OCI-LY7 (cell line): ENCODE measurements around the gene DOK3. TPM values are rescaled to one million over a fixed set of nuclear protein-coding genes. Genes with fewer than 3 reads are reported as not detected.

Source experiments
- BruUV-seq: library from RNA; stranded (reverse); fragments of 400-500 nt; replicated peaks from 2 replicates; lab custom pipeline; 2021; lab: Mats Ljungman, UMichigan
- CTCF ChIA-PET: fragments of 300-600 bp; sonication (Branson Sonifier 250); formaldehyde crosslinking; loops from one replicate; lab custom pipeline; 2022; ENCODE audit warnings: antibody characterized with exemption; ENCODE audit not compliant: unreplicated experiment; lab: Charles Lee
- POLR2A ChIA-PET: fragments of 300-600 bp; sonication (Branson Sonifier 250); formaldehyde crosslinking; loops from one replicate; lab custom pipeline; 2022; ENCODE audit warnings: antibody characterized with exemption; lab: Charles Lee
- DNase-seq: peaks from one replicate; pipeline ENCODE4 v3.0.0-alpha.2; 2015; ENCODE audit warnings: low spot score
- H2AFZ ChIP-seq: fragments of 200-600 bp; sonication (generic), shearing (Covaris generic); 2 replicates; pipeline ENCODE4 v1.6.1; 2014; ENCODE audit warnings: mild to moderate bottlenecking, antibody characterized with exemption, low read length, moderate library complexity
- H3K27ac ChIP-seq: fragments of 200-600 bp; sonication (generic); 2 replicates; pipeline ENCODE4 v1.5.1; 2014; ENCODE audit warnings: mixed run types, low read depth, mild to moderate bottlenecking, moderate library complexity, low read length, inconsistent platforms; ENCODE audit not compliant: poor library complexity, severe bottlenecking
- H3K36me3 ChIP-seq: fragments of 200-600 bp; sonication (generic); 2 replicates; pipeline ENCODE4 v1.6.1; 2014; ENCODE audit warnings: mild to moderate bottlenecking, antibody characterized with exemption, low read length, moderate library complexity, mixed read lengths; ENCODE audit not compliant: insufficient read depth
- H3K4me1 ChIP-seq: fragments of 200-600 bp; sonication (generic); 2 replicates; pipeline ENCODE4 v1.5.1; 2014; ENCODE audit warnings: mild to moderate bottlenecking, low read length; ENCODE audit not compliant: insufficient read depth, poor library complexity, severe bottlenecking
- H3K4me2 ChIP-seq: fragments of 200-600 bp; sonication (generic); 2 replicates; pipeline ENCODE4 v1.6.1; 2014; ENCODE audit warnings: mild to moderate bottlenecking, low read length
- H3K4me3 ChIP-seq: fragments of 200-600 bp; sonication (generic); 2 replicates; pipeline ENCODE4 v1.5.1; 2014; ENCODE audit warnings: mild to moderate bottlenecking, low read depth, low read length; ENCODE audit not compliant: poor library complexity, severe bottlenecking
- H3K79me2 ChIP-seq: fragments of 200-600 bp; sonication (generic); 2 replicates; pipeline ENCODE4 v1.6.1; 2016; ENCODE audit warnings: low read depth, mild to moderate bottlenecking, low read length, moderate library complexity, mixed read lengths; ENCODE audit not compliant: insufficient read depth
- H3K9me2 ChIP-seq: fragments of 200-600 bp; sonication (generic); 2 replicates; pipeline ENCODE4 v1.6.1; 2016; ENCODE audit warnings: mild to moderate bottlenecking, low read length, mixed read lengths; ENCODE audit not compliant: insufficient read depth
- H3K9me3 ChIP-seq: fragments of 200-600 bp; sonication (generic); 2 replicates; pipeline ENCODE4 v1.6.1; 2014; ENCODE audit warnings: mild to moderate bottlenecking, mixed run types, low read length, mixed read lengths
- H4K20me1 ChIP-seq: fragments of 200-600 bp; sonication (generic); 2 replicates; pipeline ENCODE4 v1.6.1; 2014; ENCODE audit warnings: mild to moderate bottlenecking, antibody characterized with exemption, low read length, moderate library complexity, mixed read lengths; ENCODE audit not compliant: insufficient read depth
- CTCF ChIP-seq: fragments of 200-600 bp; sonication (generic); conservative IDR thresholded peaks from 2 replicates; pipeline ENCODE4 v1.5.1; 2014; ENCODE audit warnings: mild to moderate bottlenecking, antibody characterized with exemption, low read length, moderate library complexity, mixed read lengths
- EZH2phosphoT487 ChIP-seq: fragments of 200-600 bp; sonication (generic); IDR thresholded peaks from 2 replicates; pipeline ENCODE4 v1.6.1; 2018; ENCODE audit warnings: low read depth, borderline replicate concordance, mild to moderate bottlenecking, mixed run types, antibody characterized with exemption, low read length, moderate library complexity, mixed read lengths
- intact Hi-C: fragments of 100-400 bp; cut with micrococcal nuclease; formaldehyde crosslinking; loops from one replicate; pipeline ENCODE4 v1.10.0; 2022; ENCODE audit not compliant: unreplicated experiment
- total RNA-seq, 2 experiments: library from RNA; depleted of rRNA in 1 of 2; stranded (reverse); fragments of >200 nt in 1 of 2; shearing (Covaris generic) in 1 of 2; gene quantifications; 2 replicates each; pipeline ENCODE4 v1.2.3, GENCODE V29; 2014 to 2022

Gene DOK3
- total RNA-seq, 2 experiments from 2014 or later, result 186 to 260 TPM

GRCh38 chr5:177508221-177508611, 1.4 kb downstream of the DOK3 start:
- peak overlapping the region; percentile 77 for H3K4me3 ChIP-seq
- H3K27ac ChIP-seq, result peak overlapping the region; percentile 95
- peaks cover 91% of the 10 kb centered on the region for H3K36me3 ChIP-seq
- intact Hi-C loops, result loop anchor here (1.0 to 10.0 kb wide), 5 partner anchors 47 to 607 kb away; partner anchors contain the start of genes FAM193B, GRK6, MXD3 and N4BP3
- no TSS peak for BruUV-seq
- peaks cover 35% of the 10 kb centered on the region for H3K79me2 ChIP-seq
- H3K9me2 ChIP-seq, result no peaks in the 10 kb centered on the region
- peaks cover 73% of the 10 kb centered on the region for H3K4me1 ChIP-seq
- ChIA-PET POLR2A (interaction anchor here (0.9 to 4.3 kb wide), 10 partner anchors 8 to 198 kb away, joined by 3 to 24 read pairs (median 4); partner anchors contain the start of genes DDX41, PDLIM7 and RGS14), CTCF (interaction anchor here (0.6 to 1.9 kb wide), 7 partner anchors 8 to 98 kb away, joined by 3 to 5 read pairs (median 3); partner anchors contain the start of genes DDX41 and PDLIM7)
- no peaks in the 10 kb centered on the region for H4K20me1 ChIP-seq
- H2AFZ ChIP-seq, result no peak overlapping the region
- H3K4me2 ChIP-seq, result peak overlapping the region; percentile 100
- H3K9me3 ChIP-seq, result no peaks in the 10 kb centered on the region
- peak; percentile 50 for DNase-seq
- no peak for TF ChIP-seq EZH2phosphoT487
- TF ChIP-seq CTCF, result no peak

DNA sequence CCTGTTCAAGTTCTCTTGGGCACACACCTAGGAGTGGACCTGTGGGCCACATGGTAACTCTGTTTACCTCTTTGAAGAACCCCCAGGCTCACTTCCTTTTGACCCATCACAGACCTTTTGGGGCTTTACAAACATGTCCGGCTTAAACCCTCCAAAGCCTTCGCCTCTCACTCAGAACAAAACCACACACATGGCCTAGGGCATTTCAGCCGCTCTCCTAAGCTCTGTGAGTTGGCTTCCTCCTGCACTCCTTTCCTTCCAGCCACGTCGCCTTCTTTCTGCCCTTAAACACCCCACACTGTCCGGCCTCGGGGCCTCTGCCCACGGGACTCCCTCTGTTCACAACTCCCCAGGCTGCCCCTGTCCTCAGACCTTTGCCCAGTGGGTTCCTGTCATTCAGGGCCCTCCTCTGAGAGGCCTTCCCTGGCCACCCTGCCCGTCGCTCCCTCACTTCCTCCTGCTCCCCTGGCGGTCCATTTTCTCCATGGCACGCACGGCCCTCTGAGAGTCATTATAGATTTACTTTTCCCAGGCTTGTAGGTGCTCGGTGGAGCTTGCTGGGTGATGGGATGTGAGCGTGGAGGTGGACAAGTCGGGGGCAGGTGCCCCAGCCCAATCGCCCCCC, 1.9 kb downstream of the DOK3 start:
- H3K4me3 ChIP-seq, result peak overlapping the region; percentile 77
- BruUV-seq, result no TSS peak
- peak overlapping the region; percentile 100 for H3K4me2 ChIP-seq
- intact Hi-C loops, result loop anchor here (1.0 to 10.0 kb wide), 5 partner anchors 47 to 607 kb away; partner anchors contain the start of genes FAM193B, GRK6, MXD3 and N4BP3
- peaks cover 35% of the 10 kb centered on the region for H3K79me2 ChIP-seq
- TF ChIP-seq CTCF, result peak; percentile 36; the same call in 1 of the 2 replicates
- no peak for TF ChIP-seq EZH2phosphoT487
- POLR2A ChIA-PET, result interaction anchor here (1.2 to 4.3 kb wide), 7 partner anchors 8 to 150 kb away, joined by 3 to 24 read pairs (median 4); partner anchors contain the start of genes DDX41, PDLIM7 and RGS14
- peak overlapping the region; percentile 95 for H3K27ac ChIP-seq
- no peaks in the 10 kb centered on the region for H3K9me2 ChIP-seq
- no peaks in the 10 kb centered on the region for H3K9me3 ChIP-seq
- H3K36me3 ChIP-seq, result peaks cover 91% of the 10 kb centered on the region
- H4K20me1 ChIP-seq, result no peaks in the 10 kb centered on the region
- peak; percentile 41 for DNase-seq
- no peak overlapping the region for H2AFZ ChIP-seq
- CTCF ChIA-PET, result interaction anchor here (0.8 to 1.4 kb wide), 3 partner anchors 9 to 98 kb away, joined by 3 read pairs; partner anchors contain the start of genes DDX41 and PDLIM7
- H3K4me1 ChIP-seq, result peaks cover 78% of the 10 kb centered on the region
